ENCODE data around the gene RGS3.

GRCh38 chr9:113511856-113512761 lies 48.6 kb downstream of the RGS3 start:
- no peak for TF ChIP-seq CTCF (IDR thresholded peaks at IDR 0.05; ENCODE audit: low read depth, low read length)
- TF ChIP-seq EZH2phosphoT487 (IDR thresholded peaks at IDR 0.05; ENCODE audit: low read depth): no peak

Measured in OCI-LY3 (cell line).